A549 treated with CpdA at 1 μM for 4 hours (cell line): ENCODE results near the gene ENDOG. TPM values are rescaled to one million over a fixed set of nuclear protein-coding genes. Genes with fewer than 3 reads are reported as not detected.

ENCODE experiments used
- total RNA-seq: library from RNA; stranded (reverse); fragments of 200-300 nt; extraction: Qiagen RNA extraction; gene quantifications from 5 replicates; pipeline ENCODE4 v1.2.3, GENCODE V29; 2022; ENCODE audit warnings: low read depth

Gene ENDOG
- total RNA-seq: 13.5 to 31.4 TPM (median 28.3 TPM) in 5 replicates

DNA sequence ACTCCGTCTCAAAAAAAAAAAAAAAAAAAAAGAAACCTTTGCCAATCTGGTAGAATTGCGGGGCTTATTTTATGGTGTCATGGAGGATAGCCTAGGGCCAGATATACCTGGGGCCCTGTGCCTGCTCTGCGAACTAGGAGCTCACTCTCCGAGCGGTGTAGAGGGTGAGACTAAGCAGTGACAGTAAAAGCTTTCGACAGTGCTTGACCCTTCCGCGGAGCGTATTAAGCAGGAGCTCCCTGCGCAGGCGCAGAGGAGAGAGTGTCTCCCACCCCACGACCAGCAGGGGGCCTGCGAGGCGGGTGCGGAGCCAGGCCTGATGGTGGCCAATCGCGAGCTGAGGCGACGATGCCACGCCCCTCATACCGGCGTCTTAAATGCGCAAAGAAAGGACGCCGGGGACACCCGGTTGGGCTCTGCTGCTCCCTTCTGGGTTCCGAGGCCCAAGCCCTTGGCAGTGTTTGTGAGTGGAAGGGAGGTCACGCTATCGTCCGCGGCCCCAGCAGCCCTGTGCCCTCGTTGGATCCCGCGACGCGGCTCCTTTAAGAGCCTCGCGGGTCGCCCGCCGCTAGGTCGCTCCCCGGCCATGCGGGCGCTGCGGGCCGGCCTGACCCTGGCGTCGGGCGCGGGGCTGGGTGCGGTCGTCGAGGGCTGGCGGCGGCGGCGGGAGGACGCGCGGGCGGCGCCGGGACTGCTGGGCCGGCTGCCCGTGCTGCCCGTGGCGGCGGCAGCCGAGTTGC is at the start of gene ENDOG:
TSS of gene ENDOG (plus strand) at position 402 of the 740 bp plus-strand sequence. CDS start at position 587, 185 bp downstream.

DNA sequence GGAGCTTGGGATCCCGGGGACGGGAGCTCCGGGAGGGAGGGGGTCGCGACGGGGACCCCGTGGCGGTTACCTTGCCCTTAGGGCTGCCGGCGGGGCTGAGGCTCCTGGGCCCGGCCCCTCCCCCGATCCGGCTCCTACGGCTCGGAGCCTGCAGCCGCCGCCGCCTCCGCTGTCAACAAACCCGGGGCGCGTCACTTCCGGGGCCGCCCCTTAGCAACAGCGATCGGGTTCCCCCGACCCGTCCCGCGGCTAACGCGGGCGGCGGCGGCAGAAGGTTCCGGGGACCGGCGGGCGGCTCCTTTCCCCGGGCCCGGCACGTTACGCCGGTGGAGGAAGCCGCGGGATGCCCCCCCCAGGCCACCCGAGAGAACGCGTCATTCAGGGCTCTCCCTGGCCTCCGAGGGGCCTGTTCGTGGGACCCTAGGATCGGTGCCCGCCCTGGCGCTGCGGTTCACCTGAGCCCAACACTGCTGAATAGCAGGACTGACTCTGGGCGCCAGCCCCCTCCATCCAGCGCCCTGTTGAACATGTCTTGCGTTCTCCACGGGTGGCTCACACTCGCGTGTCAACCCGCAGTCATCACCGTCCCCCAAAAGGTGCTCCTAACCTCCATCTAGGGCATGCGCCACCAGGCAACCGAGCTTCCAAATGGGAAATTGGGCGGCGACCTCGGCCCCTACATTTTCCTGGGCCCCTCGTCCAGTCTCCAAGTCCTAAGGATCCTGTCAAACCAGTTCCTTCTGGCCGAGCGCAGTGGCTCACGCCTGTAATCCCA is 46.4 kb upstream of the ENDOG start, which contains the start of gene ZER1:
TSS of gene ZER1 (minus strand) at position 183 of the 775 bp plus-strand sequence. CDS start 16,362 bp downstream, outside the sequence.

DNA sequence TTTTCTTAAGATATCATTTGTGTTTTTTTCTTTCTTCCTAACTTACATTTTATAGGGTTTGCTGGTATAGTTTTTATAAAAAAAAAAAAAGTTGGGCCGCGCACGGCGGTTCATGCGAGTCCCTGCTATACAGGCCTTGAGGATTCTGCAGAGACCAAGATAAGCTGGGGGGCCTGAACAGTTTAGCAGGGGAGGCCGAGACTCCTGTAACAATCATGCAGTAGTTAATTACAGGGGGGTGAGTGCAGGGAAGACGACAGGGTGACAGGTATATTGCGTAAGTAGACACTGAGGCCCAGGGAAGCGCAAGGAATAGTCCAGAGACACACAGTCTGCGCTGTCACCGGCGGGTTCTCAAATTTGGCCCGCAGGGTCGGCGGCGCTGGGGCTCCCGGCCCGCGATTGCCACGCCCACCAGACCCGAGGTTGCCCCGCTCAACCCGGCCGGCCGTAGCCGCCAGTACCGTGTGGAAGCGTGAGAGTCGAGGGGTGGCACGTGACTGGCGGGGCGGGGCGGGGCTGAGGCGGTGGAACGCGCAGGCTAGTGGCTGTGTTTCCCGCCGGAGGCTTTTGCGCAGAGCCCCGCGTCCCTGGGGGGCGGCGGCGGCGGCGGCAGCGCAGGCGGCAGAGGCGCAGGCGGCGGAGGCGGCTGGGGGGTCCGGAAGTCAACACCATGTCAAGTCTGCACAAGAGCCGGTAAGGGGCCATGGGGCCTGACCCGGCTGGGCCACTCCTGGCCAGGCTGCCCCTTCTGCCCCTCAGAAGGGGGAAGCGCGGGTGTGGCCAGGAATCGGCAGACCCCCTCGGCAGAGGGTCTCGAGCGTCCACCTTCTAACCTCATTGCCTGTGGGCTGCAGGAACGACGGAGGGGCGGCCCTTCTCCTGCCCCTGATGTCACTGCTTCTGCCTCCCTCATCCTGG is 31.4 kb upstream of the ENDOG start, which contains the start of gene TBC1D13:
TSS of gene TBC1D13 (plus strand) at position 573 of the 921 bp plus-strand sequence. CDS start at position 674, 101 bp downstream.

DNA sequence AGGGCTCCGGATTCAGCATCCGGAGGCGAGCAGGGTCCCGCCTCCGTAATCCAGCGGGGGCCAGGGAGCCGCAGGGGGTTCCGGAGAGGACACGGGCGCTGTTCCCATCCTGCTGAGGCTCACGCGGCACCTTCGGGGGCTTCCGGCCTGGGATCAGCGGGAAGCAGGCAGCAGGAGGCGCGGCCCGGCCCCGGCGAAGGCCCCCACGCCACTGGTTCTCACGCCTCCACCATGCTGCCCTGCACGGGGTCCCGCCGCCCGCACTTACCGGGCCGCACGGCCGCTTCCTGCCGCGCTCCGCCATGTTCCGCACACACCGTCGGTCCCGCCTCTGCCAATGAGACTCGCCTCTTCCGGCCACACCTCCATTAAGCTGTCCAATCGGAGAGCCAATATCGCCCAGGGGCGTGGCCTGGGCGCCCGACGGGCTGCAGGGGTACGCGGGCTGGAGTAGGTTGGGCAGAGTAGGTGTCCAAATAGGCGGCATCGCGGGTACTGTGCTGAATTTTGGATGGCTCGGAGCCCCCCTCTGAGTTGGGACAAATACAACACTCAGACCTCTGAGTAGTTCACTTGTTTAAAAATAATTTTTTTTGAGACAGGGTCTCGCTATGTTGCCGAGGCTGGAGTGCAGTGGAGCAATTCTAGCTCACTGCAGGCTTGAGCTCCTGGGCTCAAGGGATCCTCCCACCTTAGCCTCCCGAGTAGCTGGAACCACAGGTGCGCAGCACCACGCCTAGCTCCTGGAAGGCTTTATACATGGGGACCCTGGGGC is 11.4 kb downstream of the ENDOG start, which contains the start of gene SPOUT1:
TSS of gene SPOUT1 (minus strand) at position 318 of the 775 bp plus-strand sequence. CDS start at position 304, 14 bp downstream.

Other genes with a start within 250 kb of the ENDOG start
- gene DYNC2I2, start 161.7 kb upstream of the ENDOG start, total RNA-seq: 98.4 to 143 TPM (median 130 TPM) in 5 replicates
- 408 to 577 TPM (median 430 TPM) in 5 replicates for gene SET, start 129.3 kb upstream of the ENDOG start, total RNA-seq
- 11.7 to 17.4 TPM (median 14.6 TPM) in 5 replicates for gene PKN3, start 116.0 kb upstream of the ENDOG start, total RNA-seq
- 60.2 to 92.8 TPM (median 83.7 TPM) in 5 replicates for gene ZDHHC12, start 94.4 kb upstream of the ENDOG start, total RNA-seq
- 14.7 to 17.0 TPM (median 15.1 TPM) in 5 replicates for gene ZER1, start 46.6 kb upstream of the ENDOG start, total RNA-seq
- gene TBC1D13, start 31.2 kb upstream of the ENDOG start, total RNA-seq: 18.3 to 23.3 TPM (median 21.4 TPM) in 5 replicates
- gene SPOUT1, start 11.3 kb downstream of the ENDOG start, total RNA-seq: 26.3 to 46.9 TPM (median 37.4 TPM) in 5 replicates
- 7.7 to 8.8 TPM (median 8.1 TPM) in 5 replicates for gene KYAT1, start 63.5 kb downstream of the ENDOG start, total RNA-seq
- 36.1 to 43.2 TPM (median 42.1 TPM) in 5 replicates for gene LRRC8A, start 63.6 kb downstream of the ENDOG start, total RNA-seq
- gene PHYHD1, start 102.5 kb downstream of the ENDOG start, total RNA-seq: 0.13 TPM in 1 of 5 replicates, not detected in the others
- 28.0 to 38.9 TPM (median 36.5 TPM) in 5 replicates for gene DOLK, start 129.1 kb downstream of the ENDOG start, total RNA-seq
- 38.0 to 41.3 TPM (median 39.8 TPM) in 5 replicates for gene NUP188, start 129.2 kb downstream of the ENDOG start, total RNA-seq
- 34.4 to 53.8 TPM (median 47.7 TPM) in 5 replicates for gene SH3GLB2, start 209.8 kb downstream of the ENDOG start, total RNA-seq
- 11.7 to 15.6 TPM (median 13.5 TPM) in 5 replicates for gene MIGA2, start 218.1 kb downstream of the ENDOG start, total RNA-seq